Fibroblast of lung (primary cell): ENCODE results near the gene SCN7A. TPM values are rescaled to one million over a fixed set of nuclear protein-coding genes. Genes with fewer than 3 reads are reported as not detected.

Source experiments
- DNase-seq, 2 donors: peaks; one replicate each; pipeline versions ENCODE4 v3.0.0 to v3.0.0-alpha.2; 2010; ENCODE audit warnings: low read depth in 2 of 2
- H2AFZ ChIP-seq: 2 replicates; pipeline ENCODE4 v1.5.1; 2012; ENCODE audit warnings: low read length, control low read depth, inconsistent platforms
- H3K27ac ChIP-seq: 2 replicates; pipeline ENCODE4 v1.5.1; 2011; ENCODE audit warnings: low read length, control low read depth; ENCODE audit not compliant: insufficient read depth
- H3K27me3 ChIP-seq: 2 replicates; pipeline ENCODE4 v1.5.1; 2011; ENCODE audit warnings: mild to moderate bottlenecking, low read length; ENCODE audit not compliant: control insufficient read depth, insufficient read depth
- H3K36me3 ChIP-seq: 2 replicates; pipeline ENCODE4 v1.5.1; 2011; ENCODE audit warnings: low read length; ENCODE audit not compliant: control insufficient read depth, insufficient read depth
- H3K4me1 ChIP-seq: 2 replicates; pipeline ENCODE4 v1.5.1; 2011; ENCODE audit warnings: low read length; ENCODE audit not compliant: control insufficient read depth, insufficient read depth; ENCODE audit errors: extremely low read depth
- H3K4me2 ChIP-seq: 2 replicates; pipeline ENCODE4 v1.5.1; 2011; ENCODE audit warnings: low read length, control low read depth; ENCODE audit not compliant: insufficient read depth; ENCODE audit errors: extremely low read depth
- H3K4me3 ChIP-seq, 4 experiments: fragments of 200-600 bp in 1 of 4; sonication (generic) in 1 of 4; replicated peaks in 1 of 4; 2 replicates each; pipeline ENCODE4 v1.5.1; 2011 to 2016; ENCODE audit warnings: low read length in 4 of 4, low read depth in 3 of 4, mild to moderate bottlenecking in 3 of 4, control low read depth in 2 of 4, inconsistent platforms in 1 of 4, mixed read lengths in 1 of 4; ENCODE audit not compliant: insufficient read depth in 1 of 4; ENCODE audit errors: control extremely low read depth in 1 of 4
- H3K79me2 ChIP-seq: 2 replicates; pipeline ENCODE4 v1.5.1; 2012; ENCODE audit warnings: mild to moderate bottlenecking, low read length, inconsistent platforms; ENCODE audit not compliant: control insufficient read depth, insufficient read depth
- H3K9ac ChIP-seq: 2 replicates; pipeline ENCODE4 v1.5.1; 2011; ENCODE audit warnings: mild to moderate bottlenecking, low read length, control low read depth; ENCODE audit not compliant: insufficient read depth
- H3K9me3 ChIP-seq: 2 replicates; pipeline ENCODE4 v1.5.1; 2012; ENCODE audit warnings: low read depth, low read length; ENCODE audit not compliant: control insufficient read depth, insufficient read depth
- H4K20me1 ChIP-seq: 2 replicates; pipeline ENCODE4 v1.5.1; 2011; ENCODE audit warnings: low read length; ENCODE audit not compliant: control insufficient read depth, insufficient read depth; ENCODE audit errors: extremely low read depth
- EZH2 ChIP-seq: IDR thresholded peaks from 2 replicates; pipeline ENCODE4 v1.5.1; 2012; ENCODE audit warnings: low read length, control low read depth, mild to moderate bottlenecking; ENCODE audit errors: missing control alignments
- polyA plus RNA-seq, 2 donors: library from polyadenylated mRNA; depleted of rRNA in 1 of 2; stranded (reverse) in 1 of 2; unstranded in 1 of 2; fragments of >200 nt; gene quantifications; 2 replicates each; pipeline ENCODE4 v1.2.1, GENCODE V29; 2011 to 2012; ENCODE audit warnings: missing spikeins in 1 of 2
- total RNA-seq: library from RNA; depleted of rRNA; stranded (reverse); fragments of >200 nt; gene quantifications from 2 replicates; pipeline ENCODE4 v1.2.1, GENCODE V29; 2014
- TF ChIP-seq, protein P1 (sequence below), 2 donors: IDR thresholded peaks in 1 of 2; conservative IDR thresholded peaks in 1 of 2; 1 replicate in 1 of 2; 2 replicates in 1 of 2; pipeline ENCODE4 v1.5.1; 2011 to 2012; ENCODE audit warnings: low read length in 2 of 2, control low read depth in 1 of 2, inconsistent platforms in 1 of 2, low read depth in 1 of 2, mild to moderate bottlenecking in 1 of 2

SCN7A gene
- total and polyA plus RNA-seq, 2 donors (not counting 1 experiment from before 2014, with no cell fraction given), result 7.8 to 8.9 TPM

DNA sequence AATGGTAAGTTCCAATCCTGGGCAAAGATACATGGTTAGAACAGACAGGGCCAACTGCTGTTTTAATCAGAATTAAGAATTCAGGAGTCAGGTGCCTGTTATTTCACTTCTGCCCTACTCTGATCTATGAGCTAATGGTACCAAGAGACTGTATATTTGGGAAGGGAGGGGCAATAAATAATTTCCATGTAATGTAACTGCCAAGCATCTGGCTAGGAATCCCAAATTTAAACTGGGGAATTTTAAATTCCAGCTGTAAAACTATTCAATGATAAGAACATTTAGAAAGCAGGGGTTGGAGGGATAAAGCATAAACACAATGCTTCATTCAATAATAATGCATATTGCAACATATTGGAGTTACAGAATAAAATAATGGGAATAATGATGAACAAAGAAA, 49.7 kb downstream of the SCN7A start:
- no peaks in the 10 kb centered on the region for H3K9me3 ChIP-seq
- no peak overlapping the region for H3K27ac ChIP-seq
- no peaks in the 10 kb centered on the region for H3K4me1 ChIP-seq
- H3K36me3 ChIP-seq, result no peaks in the 10 kb centered on the region
- no peak for TF ChIP-seq EZH2
- TF ChIP-seq, protein P1, sequence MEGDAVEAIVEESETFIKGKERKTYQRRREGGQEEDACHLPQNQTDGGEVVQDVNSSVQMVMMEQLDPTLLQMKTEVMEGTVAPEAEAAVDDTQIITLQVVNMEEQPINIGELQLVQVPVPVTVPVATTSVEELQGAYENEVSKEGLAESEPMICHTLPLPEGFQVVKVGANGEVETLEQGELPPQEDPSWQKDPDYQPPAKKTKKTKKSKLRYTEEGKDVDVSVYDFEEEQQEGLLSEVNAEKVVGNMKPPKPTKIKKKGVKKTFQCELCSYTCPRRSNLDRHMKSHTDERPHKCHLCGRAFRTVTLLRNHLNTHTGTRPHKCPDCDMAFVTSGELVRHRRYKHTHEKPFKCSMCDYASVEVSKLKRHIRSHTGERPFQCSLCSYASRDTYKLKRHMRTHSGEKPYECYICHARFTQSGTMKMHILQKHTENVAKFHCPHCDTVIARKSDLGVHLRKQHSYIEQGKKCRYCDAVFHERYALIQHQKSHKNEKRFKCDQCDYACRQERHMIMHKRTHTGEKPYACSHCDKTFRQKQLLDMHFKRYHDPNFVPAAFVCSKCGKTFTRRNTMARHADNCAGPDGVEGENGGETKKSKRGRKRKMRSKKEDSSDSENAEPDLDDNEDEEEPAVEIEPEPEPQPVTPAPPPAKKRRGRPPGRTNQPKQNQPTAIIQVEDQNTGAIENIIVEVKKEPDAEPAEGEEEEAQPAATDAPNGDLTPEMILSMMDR (conservative IDR thresholded peaks at IDR 0.05 in 1 of 2, IDR thresholded peaks at IDR 0.05 in 1 of 2; ENCODE audit: low read depth in 1 of 2, low read length in 2 of 2), result no peak
- H3K9ac ChIP-seq, result no peak overlapping the region
- H2AFZ ChIP-seq, result no peak overlapping the region
- H3K4me3 ChIP-seq, result no peak overlapping the region
- H4K20me1 ChIP-seq, result no peaks in the 10 kb centered on the region
- no peak overlapping the region for H3K4me2 ChIP-seq
- no peaks in the 10 kb centered on the region for H3K27me3 ChIP-seq
- H3K79me2 ChIP-seq, result no peaks in the 10 kb centered on the region
- no peak for DNase-seq

DNA sequence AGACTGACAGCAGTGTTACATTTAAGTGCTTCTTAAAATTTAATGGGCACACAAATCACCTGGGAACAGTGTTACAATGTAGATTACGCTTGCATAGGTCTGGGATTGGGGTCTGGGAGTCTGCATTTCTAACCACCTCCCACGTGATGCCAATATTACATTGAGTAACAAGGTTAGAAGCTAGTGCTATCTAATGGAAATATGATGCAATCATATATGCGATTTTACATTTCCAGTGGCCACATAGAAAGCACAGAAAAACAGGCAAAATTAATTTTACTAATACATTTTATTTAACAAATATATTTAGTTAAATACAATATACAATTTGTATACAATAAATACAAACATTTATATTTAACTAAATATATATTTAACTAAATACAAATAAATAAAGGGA, 53.7 kb downstream of the SCN7A start:
- Histone ChIP-seq H3K36me3 (no peaks in the 10 kb centered on the region), H3K9me3 (no peaks in the 10 kb centered on the region), H3K9ac (no peak overlapping the region), H3K27ac (no peak overlapping the region), H4K20me1 (no peaks in the 10 kb centered on the region), H3K4me3 (no peak overlapping the region), H3K27me3 (no peaks in the 10 kb centered on the region), H2AFZ (no peak overlapping the region), H3K4me2 (no peak overlapping the region), H3K79me2 (no peaks in the 10 kb centered on the region), H3K4me1 (no peaks in the 10 kb centered on the region)
- TF ChIP-seq EZH2, result no peak
- TF ChIP-seq, protein P1 (conservative IDR thresholded peaks at IDR 0.05 in 1 of 2, IDR thresholded peaks at IDR 0.05 in 1 of 2; ENCODE audit: low read depth in 1 of 2, low read length in 2 of 2), result no peak
- DNase-seq, result no peak

DNA sequence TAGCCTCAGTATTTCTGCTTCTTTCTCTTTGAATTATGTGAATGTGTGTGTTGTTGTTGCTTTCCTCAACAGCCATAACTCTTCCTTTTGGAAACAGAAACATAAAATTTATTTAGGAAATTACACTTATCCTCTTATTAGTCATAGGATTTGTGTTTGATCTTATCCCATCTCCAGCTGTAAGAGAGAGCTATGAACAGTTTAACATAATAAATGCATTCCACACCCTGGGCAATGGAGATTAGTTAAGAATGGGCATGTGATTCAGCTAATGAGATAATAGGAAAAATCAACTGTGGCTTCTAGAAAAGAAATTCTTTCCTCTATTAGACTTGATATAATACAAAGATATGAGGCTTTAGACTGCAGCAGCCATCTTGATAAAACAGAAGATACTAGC, 55.0 kb downstream of the SCN7A start:
- Histone ChIP-seq H3K36me3 (no peaks in the 10 kb centered on the region), H3K9ac (no peak overlapping the region), H3K4me3 (no peak overlapping the region), H2AFZ (no peak overlapping the region), H3K27ac (no peak overlapping the region), H3K4me1 (no peaks in the 10 kb centered on the region), H3K79me2 (no peaks in the 10 kb centered on the region), H4K20me1 (no peaks in the 10 kb centered on the region), H3K4me2 (no peak overlapping the region), H3K27me3 (no peaks in the 10 kb centered on the region), H3K9me3 (no peaks in the 10 kb centered on the region)
- DNase-seq, result peak in 1 of 2 donors; percentile 36
- TF ChIP-seq, protein P1 (conservative IDR thresholded peaks at IDR 0.05 in 1 of 2, IDR thresholded peaks at IDR 0.05 in 1 of 2; ENCODE audit: low read depth in 1 of 2, low read length in 2 of 2), result no peak
- no peak for TF ChIP-seq EZH2
